Right lobe of liver (tissue), 6 donors: ENCODE results near the gene ZSCAN30. TPM values are rescaled to one million over a fixed set of nuclear protein-coding genes. Genes with fewer than 3 reads are reported as not detected.

Experiments used
- ATAC-seq, 4 donors: fragments of 200-7000 bp; cut with Tn5 transposase; one replicate each; pipeline ENCODE4 v1.9.1; 2020; ENCODE audit warnings: mild to moderate bottlenecking in 4 of 4, moderate library complexity in 4 of 4
- DNase-seq, 3 donors: peaks; one replicate each; pipeline ENCODE4 v3.0.0-alpha.2; 2020
- H3K27ac ChIP-seq, 3 donors: fragments of 200-600 bp; one replicate each; pipeline ENCODE4 v1.8.0; 2022
- H3K27me3 ChIP-seq, 2 donors: fragments of 200-600 bp; one replicate each; pipeline ENCODE4 v1.8.0; 2022
- H3K36me3 ChIP-seq, 4 donors: fragments of 200-600 bp; sonication (generic) in 1 of 4; one replicate each; pipeline versions ENCODE4 v1.5.1 to v1.8.0; 2017 to 2022; ENCODE audit warnings: control low read depth in 1 of 4
- H3K4me1 ChIP-seq, 4 donors: fragments of 200-600 bp; sonication (generic) in 1 of 4; one replicate each; pipeline versions ENCODE4 v1.5.1 to v1.8.0; 2017 to 2022; ENCODE audit warnings: control low read depth in 1 of 4
- H3K4me3 ChIP-seq, 3 donors: fragments of 200-600 bp; one replicate each; pipeline ENCODE4 v1.8.0; 2022
- H3K9me3 ChIP-seq, 4 donors: fragments of 200-600 bp; sonication (generic) in 1 of 4; one replicate each; pipeline versions ENCODE4 v1.5.1 to v1.8.0; 2017 to 2022; ENCODE audit warnings: control low read depth in 1 of 4
- CTCF ChIP-seq, 4 donors: fragments of 200-600 bp in 3 of 4; fragments of 450-650 bp in 1 of 4; IDR thresholded peaks; one replicate each; pipeline versions ENCODE4 v1.5.1 to v1.8.0; 2016 to 2022; ENCODE audit warnings: antibody characterized with exemption in 4 of 4, mild to moderate bottlenecking in 2 of 4
- POLR2A ChIP-seq: fragments of 450-650 bp; IDR thresholded peaks from one replicate; pipeline ENCODE4 v1.6.1; 2017; ENCODE audit warnings: antibody characterized with exemption, mild to moderate bottlenecking
- WGBS: methylation state at CpG from one replicate; pipeline ENCODE4 v1.1.6; 2018; ENCODE audit warnings: low coverage, low lambda C conversion rate; ENCODE audit not compliant: insufficient coverage; ENCODE audit errors: missing lambda C conversion rate; 5-methylcytosine and 5-hydroxymethylcytosine counted together
- intact Hi-C, 2 donors: fragments of 100-400 bp; cut with DNase I; formaldehyde crosslinking; loops; one replicate each; pipeline versions ENCODE4 v1.11.2 to v1.14.1; 2022
- total RNA-seq, 6 experiments: library from RNA; depleted of rRNA in 2 of 6; stranded (reverse); fragments of >200 nt in 2 of 6; fragmentation: NEBNext Ultra II Directional in 3 of 6; extraction: Animal tissue kit (Norgen Biotek cat#: 25700) in 3 of 6; gene quantifications; one replicate each; pipeline versions ENCODE4 v1.1.0 to v1.2.4, GENCODE V29; 2016 to 2023
- donor health status: DM: no; HTN: yes; CAD: no.
- donor health status: DM: no; HTN: no; CAD: no.
- donor health status: DM: no; HTN: no; CAD: no.
- donor health status: DM: no; HTN: yes; CAD: no.
- donor health status: DM: no; HTN: yes; CAD: no.

ZSCAN30 gene
- total RNA-seq, 6 experiments from 2014 or later = 4.3 to 6.0 (median 5.0) TPM

- Histone ChIP-seq H3K27ac (no peak overlapping the region), H3K4me1 (no peaks in the 10 kb centered on the region), H3K9me3 (peaks cover 0 to 6% (median 0%) of the 10 kb centered on the region in 4 donors), H3K4me3 (no peak overlapping the region), H3K36me3 (no peaks in the 10 kb centered on the region), H3K27me3 (no peaks in the 10 kb centered on the region)
- no peak for ATAC-seq
- intact Hi-C loops = no loop called here
- TF ChIP-seq CTCF (IDR thresholded peaks at IDR 0.05) (no peak), POLR2A (no peak)
- 60% methylated on average over 2 of the region's 2 CpGs for WGBS
- no peak for DNase-seq
These were observed 21.2 kb downstream of the ZSCAN30 start for GRCh38 chr18:35268821-35269220.

GRCh38 chr18:35267809-35268208, 22.2 kb downstream of the ZSCAN30 start:
- 29% methylated on average over 22 of the region's 30 CpGs for WGBS
- Histone ChIP-seq H3K36me3 (no peaks in the 10 kb centered on the region), H3K27ac (peak overlapping the region in 2 of 3 donors; percentile 33 to 37), H3K9me3 (peaks cover 0 to 6% (median 0%) of the 10 kb centered on the region in 4 donors), H3K4me1 (no peaks in the 10 kb centered on the region), H3K27me3 (no peaks in the 10 kb centered on the region), H3K4me3 (peak overlapping the region; percentile 37 to 57 (median 46))
- DNase-seq (peak in 2 of 3 donors; percentile 46 to 50), ATAC-seq (peak in 3 of 4 donors; percentile 14 to 31 (median 17))
- TF ChIP-seq CTCF (IDR thresholded peaks at IDR 0.05) (no peak), POLR2A (no peak)
- intact Hi-C loops = no loop called here

- WGBS = 6% methylated on average over 28 of the region's 48 CpGs
- ATAC-seq = peak; percentile 86 to 96 (median 90)
- Histone ChIP-seq H3K4me1 (no peaks in the 10 kb centered on the region), H3K4me3 (peak overlapping the region; percentile 37 to 57 (median 46)), H3K9me3 (peaks cover 0 to 6% (median 0%) of the 10 kb centered on the region in 4 donors), H3K27me3 (no peaks in the 10 kb centered on the region), H3K27ac (peak overlapping the region in 2 of 3 donors; percentile 33 to 37), H3K36me3 (no peaks in the 10 kb centered on the region)
- TF ChIP-seq POLR2A (no peak), CTCF (IDR thresholded peaks at IDR 0.05) (no peak)
- peak; percentile 59 to 74 (median 60) for DNase-seq
- intact Hi-C loops = no loop called here
These were observed 22.8 kb downstream of the ZSCAN30 start for GRCh38 chr18:35267161-35267651.

- peaks cover 0 to 6% (median 0%) of the 10 kb centered on the region in 4 donors for H3K36me3 ChIP-seq
- H3K4me1 ChIP-seq = no peaks in the 10 kb centered on the region
- whole genome bisulfite sequencing = 85% methylated on average over 2 of the region's 2 CpGs
- peaks cover 0 to 6% (median 0%) of the 10 kb centered on the region in 4 donors for H3K9me3 ChIP-seq
- H3K4me3 ChIP-seq = no peak overlapping the region
- DNase-seq (no peak), ATAC-seq (no peak)
- intact Hi-C loops = no loop called here
- no peak for TF ChIP-seq CTCF (IDR thresholded peaks at IDR 0.05)
- TF ChIP-seq POLR2A = no peak
- H3K27ac ChIP-seq = no peak overlapping the region
- no peaks in the 10 kb centered on the region for H3K27me3 ChIP-seq
These were observed 25.6 kb downstream of the ZSCAN30 start for GRCh38 chr18:35264409-35264808.
